Sigmoid colon (tissue), 4 donors: ENCODE measurements around the gene RPGRIP1L.

Experiments used
- POLR2AphosphoS5 ChIP-seq, 4 donors: sonication (generic); formaldehyde crosslinking; IDR thresholded peaks; one replicate each; pipeline ENCODE4 v1.6.1; 2017; ENCODE audit warnings: antibody characterized with exemption in 4 of 4
- TF ChIP-seq, protein P1 (sequence below), 4 experiments: fragments of 450-650 bp in 3 of 4; fragments of 200-600 bp in 1 of 4; IDR thresholded peaks; one replicate each; pipeline ENCODE4 v1.5.1; 2016 to 2019; ENCODE audit warnings: antibody characterized with exemption in 4 of 4, mild to moderate bottlenecking in 3 of 4, moderate library complexity in 2 of 4

- no peak for TF ChIP-seq POLR2AphosphoS5 (IDR thresholded peaks at IDR 0.05)
- TF ChIP-seq, protein P1, sequence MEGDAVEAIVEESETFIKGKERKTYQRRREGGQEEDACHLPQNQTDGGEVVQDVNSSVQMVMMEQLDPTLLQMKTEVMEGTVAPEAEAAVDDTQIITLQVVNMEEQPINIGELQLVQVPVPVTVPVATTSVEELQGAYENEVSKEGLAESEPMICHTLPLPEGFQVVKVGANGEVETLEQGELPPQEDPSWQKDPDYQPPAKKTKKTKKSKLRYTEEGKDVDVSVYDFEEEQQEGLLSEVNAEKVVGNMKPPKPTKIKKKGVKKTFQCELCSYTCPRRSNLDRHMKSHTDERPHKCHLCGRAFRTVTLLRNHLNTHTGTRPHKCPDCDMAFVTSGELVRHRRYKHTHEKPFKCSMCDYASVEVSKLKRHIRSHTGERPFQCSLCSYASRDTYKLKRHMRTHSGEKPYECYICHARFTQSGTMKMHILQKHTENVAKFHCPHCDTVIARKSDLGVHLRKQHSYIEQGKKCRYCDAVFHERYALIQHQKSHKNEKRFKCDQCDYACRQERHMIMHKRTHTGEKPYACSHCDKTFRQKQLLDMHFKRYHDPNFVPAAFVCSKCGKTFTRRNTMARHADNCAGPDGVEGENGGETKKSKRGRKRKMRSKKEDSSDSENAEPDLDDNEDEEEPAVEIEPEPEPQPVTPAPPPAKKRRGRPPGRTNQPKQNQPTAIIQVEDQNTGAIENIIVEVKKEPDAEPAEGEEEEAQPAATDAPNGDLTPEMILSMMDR (IDR thresholded peaks at IDR 0.05): no peak
These were observed 81.3 kb downstream of the RPGRIP1L start for GRCh38 chr16:53622315-53622714.
